Rectal smooth muscle tissue (tissue), 1 donor: ENCODE data around the gene TRIP11.

Experiments
- H3K27ac ChIP-seq: one replicate; pipeline ENCODE4 v1.7.0; 2013; ENCODE audit warnings: low read depth, low read length, inconsistent platforms
- H3K27me3 ChIP-seq: one replicate; pipeline ENCODE4 v1.7.0; 2013; ENCODE audit warnings: low read length; ENCODE audit not compliant: control insufficient read depth, insufficient read depth
- H3K36me3 ChIP-seq: one replicate; pipeline ENCODE4 v1.7.0; 2013; ENCODE audit warnings: low read length; ENCODE audit not compliant: control insufficient read depth, insufficient read depth
- H3K4me1 ChIP-seq: one replicate; pipeline ENCODE4 v1.7.0; 2013; ENCODE audit warnings: low read length; ENCODE audit not compliant: control insufficient read depth, insufficient read depth
- H3K4me3 ChIP-seq: one replicate; pipeline ENCODE4 v1.7.0; 2013; ENCODE audit warnings: low read length
- H3K9ac ChIP-seq: one replicate; pipeline ENCODE4 v1.7.0; 2013; ENCODE audit warnings: low read length

TRIP11 gene

GRCh38 chr14:91964724-91965123, 75.1 kb downstream of the TRIP11 start:
- no peak overlapping the region for H3K4me3 ChIP-seq
- H3K36me3 ChIP-seq: no peaks in the 10 kb centered on the region
- H3K4me1 ChIP-seq: no peaks in the 10 kb centered on the region
- H3K27ac ChIP-seq: no peak overlapping the region
- no peaks in the 10 kb centered on the region for H3K27me3 ChIP-seq
- H3K9ac ChIP-seq: no peak overlapping the region

DNA sequence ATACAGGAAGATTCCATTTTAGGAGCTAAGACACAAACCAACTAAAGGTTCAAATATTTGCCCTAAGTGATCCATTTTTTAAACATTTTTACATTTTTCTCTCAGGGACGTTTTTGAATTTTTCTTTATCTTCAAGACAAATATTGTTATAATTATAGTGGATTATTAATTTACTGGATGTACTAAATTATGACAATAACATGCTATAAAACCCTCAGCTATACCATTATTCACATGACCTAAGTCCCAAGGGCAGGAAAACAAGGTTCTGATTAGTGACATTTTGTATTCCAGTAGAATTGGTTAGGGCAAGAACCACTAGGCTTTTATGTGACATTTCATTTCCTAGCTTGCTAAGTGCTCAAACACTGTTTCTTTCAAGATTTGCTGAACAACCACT, 75.8 kb downstream of the TRIP11 start:
- Histone ChIP-seq H3K36me3 (no peaks in the 10 kb centered on the region), H3K9ac (no peak overlapping the region), H3K4me3 (no peak overlapping the region), H3K4me1 (no peaks in the 10 kb centered on the region), H3K27ac (no peak overlapping the region), H3K27me3 (no peaks in the 10 kb centered on the region)

DNA sequence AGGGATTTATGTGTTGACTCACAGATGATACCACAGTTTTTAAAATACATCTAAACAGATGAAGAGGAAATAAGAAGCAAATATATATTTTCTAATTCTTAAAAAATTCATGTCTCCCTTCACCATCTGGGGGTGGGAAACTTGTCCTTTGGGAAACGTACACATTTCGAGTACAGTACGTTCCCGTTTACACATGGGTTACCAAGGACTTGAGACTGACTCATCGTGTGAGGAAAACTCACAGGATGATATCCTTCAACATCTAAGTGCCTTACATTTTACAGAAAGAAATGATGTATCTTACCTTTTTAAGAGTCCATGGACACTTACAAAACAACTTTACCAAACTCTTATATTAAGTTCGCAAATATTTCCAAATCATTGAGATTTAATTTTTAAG, 76.4 kb downstream of the TRIP11 start:
- H3K4me3 ChIP-seq: no peak overlapping the region

GRCh38 chr14:91961297-91962220, 78.3 kb downstream of the TRIP11 start:
- Histone ChIP-seq H3K4me1 (no peaks in the 10 kb centered on the region), H3K27ac (no peak overlapping the region), H3K27me3 (no peaks in the 10 kb centered on the region), H3K36me3 (no peaks in the 10 kb centered on the region), H3K4me3 (no peak overlapping the region), H3K9ac (no peak overlapping the region)

More for the DNA sequence above, 76.4 kb downstream of the TRIP11 start:
- Histone ChIP-seq H3K27ac (no peak overlapping the region), H3K36me3 (no peaks in the 10 kb centered on the region), H3K4me1 (no peaks in the 10 kb centered on the region), H3K9ac (no peak overlapping the region), H3K27me3 (no peaks in the 10 kb centered on the region)

GRCh38 chr14:91957876-91958313, 82.0 kb downstream of the TRIP11 start:
- no peak overlapping the region for H3K27ac ChIP-seq
- H3K4me3 ChIP-seq: no peak overlapping the region

DNA sequence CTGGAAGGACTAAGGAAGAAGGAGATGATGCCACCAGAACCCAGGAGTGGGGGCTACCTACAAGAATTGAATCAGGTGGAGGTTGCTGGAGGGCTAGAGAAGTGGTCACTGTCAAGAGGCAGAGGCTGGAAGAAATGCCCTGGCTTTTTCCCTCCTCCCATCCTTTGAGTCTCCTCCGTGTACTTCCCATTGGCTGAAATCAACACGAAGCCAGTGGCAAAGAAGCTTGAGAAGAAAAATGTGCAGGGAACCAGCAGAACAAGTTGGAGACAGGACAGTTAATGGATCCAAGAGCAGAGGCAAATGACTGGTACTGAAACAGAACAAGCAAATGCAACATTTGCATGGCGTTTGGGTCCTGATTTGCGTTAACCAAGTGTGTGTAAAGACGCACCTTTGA, 83.2 kb downstream of the TRIP11 start:
- Histone ChIP-seq H3K9ac (no peak overlapping the region), H3K36me3 (no peaks in the 10 kb centered on the region), H3K4me3 (no peak overlapping the region), H3K4me1 (no peaks in the 10 kb centered on the region), H3K27me3 (no peaks in the 10 kb centered on the region), H3K27ac (no peak overlapping the region)

More at GRCh38 chr14:91957876-91958313, 82.0 kb downstream of the TRIP11 start:
- H3K9ac ChIP-seq: no peak overlapping the region
- no peaks in the 10 kb centered on the region for H3K36me3 ChIP-seq
- no peaks in the 10 kb centered on the region for H3K27me3 ChIP-seq
- H3K4me1 ChIP-seq: no peaks in the 10 kb centered on the region

- H3K36me3 ChIP-seq: no peaks in the 10 kb centered on the region
- H3K9ac ChIP-seq: no peak overlapping the region
- H3K27me3 ChIP-seq: no peaks in the 10 kb centered on the region
- no peaks in the 10 kb centered on the region for H3K4me1 ChIP-seq
- H3K4me3 ChIP-seq: no peak overlapping the region
- H3K27ac ChIP-seq: no peak overlapping the region
These were observed 84.7 kb downstream of the TRIP11 start for GRCh38 chr14:91955168-91955567.

DNA sequence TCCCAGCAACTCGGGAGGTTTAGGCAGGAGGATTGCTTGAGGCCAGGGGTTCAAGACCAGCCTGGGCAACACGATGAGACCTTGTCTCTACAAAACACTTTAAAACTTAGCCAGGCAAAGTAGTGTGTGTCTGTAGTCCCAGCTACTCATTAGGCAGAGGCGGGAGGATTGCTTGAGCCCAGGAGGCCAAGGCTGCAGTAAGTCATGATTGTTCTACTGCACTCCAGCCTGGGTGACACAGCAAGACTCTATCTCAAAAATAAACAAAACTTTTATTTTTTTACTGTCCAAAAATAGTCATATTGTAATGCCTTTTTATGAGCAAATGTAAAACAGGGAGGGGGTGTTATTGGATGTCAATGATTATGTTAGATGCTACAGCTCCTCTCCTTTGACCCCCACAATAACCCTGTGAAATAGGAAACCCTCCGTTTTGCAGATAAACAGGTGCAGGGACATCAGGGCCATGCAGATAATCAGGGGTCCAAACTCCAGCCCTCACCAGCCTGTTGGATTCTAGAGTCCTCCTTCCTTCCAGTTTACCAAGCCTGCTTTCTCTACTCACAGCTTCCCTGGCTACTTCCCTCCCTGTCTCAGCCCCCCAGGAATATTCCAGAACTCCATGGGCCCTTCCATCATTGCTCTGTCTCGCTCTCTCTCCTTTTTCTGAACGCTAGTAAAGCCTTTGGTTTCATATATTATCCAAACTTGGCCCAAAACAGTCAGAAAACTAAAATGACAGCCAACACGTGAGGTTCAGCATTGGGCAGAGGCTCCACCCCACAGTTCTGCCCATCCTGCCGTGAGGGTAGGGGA, 86.5 kb downstream of the TRIP11 start:
- Histone ChIP-seq H3K9ac (no peak overlapping the region), H3K4me3 (no peak overlapping the region), H3K36me3 (no peaks in the 10 kb centered on the region), H3K27me3 (no peaks in the 10 kb centered on the region), H3K27ac (no peak overlapping the region), H3K4me1 (no peaks in the 10 kb centered on the region)

- Histone ChIP-seq H3K27me3 (no peaks in the 10 kb centered on the region), H3K4me1 (peaks cover 4% of the 10 kb centered on the region), H3K4me3 (peak within 1 kb of the TSS; percentile 69), H3K27ac (peak within 1 kb of the TSS; percentile 56), H3K36me3 (no peaks in the 10 kb centered on the region), H3K9ac (peak within 1 kb of the TSS; percentile 11)
These were observed 92.2 kb downstream of the TRIP11 start, which contains the start of gene FBLN5 for GRCh38 chr14:91947475-91948184. TSS of gene FBLN5 (minus strand) at chr14:91947694. CDS start at chr14:91947229, 465 bp downstream.

DNA sequence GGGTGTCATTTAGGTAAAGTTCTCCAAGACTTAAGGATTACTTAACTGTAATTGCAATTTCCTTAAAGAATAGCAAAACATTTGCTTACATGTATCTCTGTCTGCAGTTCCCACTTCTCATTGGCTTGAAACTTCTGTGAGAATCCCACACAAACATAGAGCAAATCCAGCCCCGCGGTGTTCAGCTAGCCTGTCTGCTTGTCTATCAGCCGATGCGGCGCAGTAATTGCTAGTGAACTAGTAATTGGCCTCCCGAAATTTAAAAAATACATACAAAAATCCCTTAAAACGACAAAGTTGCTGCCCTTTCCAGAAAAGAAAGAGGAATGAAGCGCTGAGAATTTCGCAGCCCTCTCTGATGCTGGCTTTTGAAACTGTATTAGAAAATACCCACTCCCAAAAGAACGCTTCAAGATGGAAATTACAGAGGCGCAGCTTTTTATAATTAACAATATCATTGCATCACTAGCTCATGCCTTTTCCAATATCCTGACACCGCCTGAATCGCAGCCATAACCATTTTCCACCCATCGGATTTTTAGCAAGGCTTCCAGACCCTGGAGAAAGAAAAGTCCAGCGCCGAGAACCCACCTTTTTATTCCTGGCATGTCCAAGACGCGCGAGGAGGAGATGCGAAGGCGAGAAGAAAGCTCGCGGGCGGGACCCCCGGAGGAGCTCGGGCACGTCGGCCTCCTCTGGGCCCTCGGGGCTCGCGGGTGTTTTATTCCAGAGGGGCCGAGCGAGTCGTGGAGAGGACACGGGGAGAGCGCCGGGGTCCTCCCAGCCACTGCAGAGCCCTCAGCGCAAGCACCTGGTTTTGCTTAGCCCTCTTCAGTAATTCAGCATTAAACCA, 93.0 kb downstream of the TRIP11 start:
- Histone ChIP-seq H3K4me3 (peak overlapping the region; percentile 69), H3K27me3 (no peaks in the 10 kb centered on the region), H3K4me1 (peaks cover 4% of the 10 kb centered on the region), H3K27ac (peak overlapping the region; percentile 56), H3K36me3 (no peaks in the 10 kb centered on the region), H3K9ac (peak overlapping the region; percentile 11)

- Histone ChIP-seq H3K9ac (no peak overlapping the region), H3K27ac (peak overlapping the region; percentile 56), H3K4me3 (peak overlapping the region; percentile 69), H3K4me1 (peaks cover 4% of the 10 kb centered on the region), H3K27me3 (no peaks in the 10 kb centered on the region), H3K36me3 (no peaks in the 10 kb centered on the region)
These were observed 93.9 kb downstream of the TRIP11 start for GRCh38 chr14:91945751-91946621.
